GM06990 (cell line): Measurements from ENCODE around the gene FAM120B.

ENCODE experiments used
- DNase-seq: peaks from one replicate; pipeline ENCODE4 v3.0.0-alpha.2; 2011; ENCODE audit not compliant: insufficient read length; ENCODE audit errors: extremely low read depth
- H3K27me3 ChIP-seq: replicated peaks from 2 replicates; pipeline ENCODE4 v1.6.0; 2011; ENCODE audit warnings: low read length; ENCODE audit not compliant: control insufficient read depth, insufficient read depth
- H3K36me3 ChIP-seq: 2 replicates; pipeline ENCODE4 v1.5.1; 2011; ENCODE audit warnings: low read length; ENCODE audit not compliant: control insufficient read depth, insufficient read depth
- H3K4me3 ChIP-seq: replicated peaks from 2 replicates; pipeline ENCODE4 v1.5.1; 2011; ENCODE audit warnings: low read depth, mild to moderate bottlenecking, control low read depth, low read length
- TF ChIP-seq, protein P1 (sequence below): IDR thresholded peaks from 2 replicates; pipeline ENCODE4 v1.5.1; 2011; ENCODE audit warnings: low read length, control low read depth, mild to moderate bottlenecking, inconsistent platforms; ENCODE audit not compliant: insufficient read depth, poor library complexity, severe bottlenecking

FAM120B gene

DNA sequence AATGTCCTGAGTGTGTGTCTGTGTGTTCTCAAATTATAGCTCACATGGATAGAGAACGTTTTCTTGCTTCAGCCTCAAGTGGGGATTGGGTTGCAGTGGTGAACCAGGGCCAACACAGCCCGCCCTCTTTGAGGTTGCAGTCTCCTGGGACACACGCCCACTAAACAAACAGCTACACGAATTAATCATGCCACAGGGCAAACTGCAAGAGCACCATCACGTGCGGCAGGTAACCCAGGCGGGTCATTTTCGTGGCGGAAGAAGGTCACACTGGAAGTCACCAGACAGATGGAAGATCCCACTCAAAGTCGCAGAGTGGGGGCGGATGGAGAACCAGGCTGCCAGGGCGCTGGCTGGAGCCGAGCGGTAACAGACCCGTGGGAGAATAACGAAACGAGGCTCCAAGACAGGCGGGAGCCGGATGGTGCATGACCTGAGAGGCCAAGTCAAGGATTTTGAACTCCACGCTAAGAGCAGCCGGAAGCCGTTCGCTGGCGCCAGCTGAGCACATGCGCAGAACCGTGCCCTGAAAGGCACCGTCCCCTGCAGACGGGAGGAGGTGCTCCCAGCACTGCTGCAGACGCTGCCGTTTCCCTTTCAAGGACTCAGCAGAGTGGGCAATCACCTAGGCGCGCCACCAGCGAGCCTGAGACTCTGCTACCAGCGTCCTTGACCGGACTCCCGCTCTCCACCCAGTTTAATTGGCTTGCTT lies 26.4 kb upstream of the FAM120B start:
- Histone ChIP-seq H3K27me3 (no peaks in the 10 kb centered on the region), H3K36me3 (no peaks in the 10 kb centered on the region), H3K4me3 (no peak overlapping the region)
- DNase-seq, result peak; percentile 81
- TF ChIP-seq, protein P1, sequence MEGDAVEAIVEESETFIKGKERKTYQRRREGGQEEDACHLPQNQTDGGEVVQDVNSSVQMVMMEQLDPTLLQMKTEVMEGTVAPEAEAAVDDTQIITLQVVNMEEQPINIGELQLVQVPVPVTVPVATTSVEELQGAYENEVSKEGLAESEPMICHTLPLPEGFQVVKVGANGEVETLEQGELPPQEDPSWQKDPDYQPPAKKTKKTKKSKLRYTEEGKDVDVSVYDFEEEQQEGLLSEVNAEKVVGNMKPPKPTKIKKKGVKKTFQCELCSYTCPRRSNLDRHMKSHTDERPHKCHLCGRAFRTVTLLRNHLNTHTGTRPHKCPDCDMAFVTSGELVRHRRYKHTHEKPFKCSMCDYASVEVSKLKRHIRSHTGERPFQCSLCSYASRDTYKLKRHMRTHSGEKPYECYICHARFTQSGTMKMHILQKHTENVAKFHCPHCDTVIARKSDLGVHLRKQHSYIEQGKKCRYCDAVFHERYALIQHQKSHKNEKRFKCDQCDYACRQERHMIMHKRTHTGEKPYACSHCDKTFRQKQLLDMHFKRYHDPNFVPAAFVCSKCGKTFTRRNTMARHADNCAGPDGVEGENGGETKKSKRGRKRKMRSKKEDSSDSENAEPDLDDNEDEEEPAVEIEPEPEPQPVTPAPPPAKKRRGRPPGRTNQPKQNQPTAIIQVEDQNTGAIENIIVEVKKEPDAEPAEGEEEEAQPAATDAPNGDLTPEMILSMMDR, result no peak

DNA sequence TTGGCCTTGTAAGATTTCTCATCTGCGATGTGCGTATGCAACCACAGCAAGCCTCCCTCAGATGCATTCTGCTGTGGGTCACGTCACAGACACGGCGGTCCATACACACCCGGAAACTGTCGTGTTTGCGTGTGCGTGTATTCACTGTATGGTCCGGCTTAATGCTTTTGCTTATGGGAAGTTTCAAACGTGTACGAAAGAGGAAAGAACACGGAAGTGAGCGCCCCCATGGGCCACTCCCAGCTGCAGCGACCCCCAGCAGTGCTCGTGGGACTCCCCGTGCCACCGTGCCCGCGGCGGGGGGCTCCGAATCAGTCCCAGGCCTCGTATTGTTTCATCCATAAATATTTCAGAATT lies 25.9 kb upstream of the FAM120B start:
- Histone ChIP-seq H3K4me3 (no peak overlapping the region), H3K27me3 (no peaks in the 10 kb centered on the region), H3K36me3 (no peaks in the 10 kb centered on the region)
- TF ChIP-seq, protein P1, result no peak
- DNase-seq, result no peak

DNA sequence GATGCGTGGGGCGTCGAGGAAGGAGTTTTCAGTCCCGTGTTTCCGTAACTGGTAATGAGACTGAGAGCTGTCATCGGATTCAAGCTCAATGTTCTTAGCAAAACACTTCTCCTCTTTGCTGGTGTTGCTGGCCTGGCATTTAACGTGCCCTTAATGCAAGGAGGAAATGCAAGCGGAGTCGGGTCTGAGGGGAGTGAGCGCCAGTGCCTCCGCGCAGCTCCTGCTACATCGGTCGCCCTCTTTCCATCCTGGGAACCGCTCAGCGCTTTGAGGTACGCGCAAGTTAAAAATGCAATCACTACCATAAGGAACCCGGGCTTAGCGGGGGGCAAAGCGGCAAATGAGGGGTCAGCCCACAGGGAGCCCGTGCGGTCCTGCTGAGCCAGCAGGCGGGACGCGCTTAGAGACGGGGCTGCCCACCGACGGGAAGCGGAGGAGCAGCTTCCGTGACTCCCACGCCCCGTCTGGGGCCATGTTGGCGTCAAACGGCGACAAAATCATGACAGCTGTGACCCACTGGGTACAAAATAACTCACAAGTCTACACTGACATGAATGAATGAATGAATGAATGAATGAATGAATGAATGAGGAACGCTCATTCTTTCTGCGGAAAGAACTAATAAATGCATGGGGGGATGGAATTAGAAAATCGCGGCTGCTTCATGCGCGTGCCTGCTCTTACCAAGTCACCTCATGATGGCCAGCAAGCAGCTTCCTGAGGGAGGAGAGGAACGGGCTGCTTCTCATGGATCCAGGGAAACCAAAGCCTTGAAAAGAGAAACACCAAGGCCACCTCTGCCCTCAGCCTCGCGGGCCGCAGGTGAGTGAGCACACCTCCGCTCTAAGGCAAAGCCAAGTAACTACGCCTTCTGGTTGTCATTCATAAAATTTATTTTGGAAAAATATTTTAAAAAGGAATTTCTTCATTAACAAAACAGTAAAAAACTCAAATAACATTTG lies 24.9 kb upstream of the FAM120B start:
- no peak overlapping the region for H3K4me3 ChIP-seq
- H3K27me3 ChIP-seq, result no peaks in the 10 kb centered on the region
- no peak for DNase-seq
- H3K36me3 ChIP-seq, result no peaks in the 10 kb centered on the region
- TF ChIP-seq, protein P1, result no peak

DNA sequence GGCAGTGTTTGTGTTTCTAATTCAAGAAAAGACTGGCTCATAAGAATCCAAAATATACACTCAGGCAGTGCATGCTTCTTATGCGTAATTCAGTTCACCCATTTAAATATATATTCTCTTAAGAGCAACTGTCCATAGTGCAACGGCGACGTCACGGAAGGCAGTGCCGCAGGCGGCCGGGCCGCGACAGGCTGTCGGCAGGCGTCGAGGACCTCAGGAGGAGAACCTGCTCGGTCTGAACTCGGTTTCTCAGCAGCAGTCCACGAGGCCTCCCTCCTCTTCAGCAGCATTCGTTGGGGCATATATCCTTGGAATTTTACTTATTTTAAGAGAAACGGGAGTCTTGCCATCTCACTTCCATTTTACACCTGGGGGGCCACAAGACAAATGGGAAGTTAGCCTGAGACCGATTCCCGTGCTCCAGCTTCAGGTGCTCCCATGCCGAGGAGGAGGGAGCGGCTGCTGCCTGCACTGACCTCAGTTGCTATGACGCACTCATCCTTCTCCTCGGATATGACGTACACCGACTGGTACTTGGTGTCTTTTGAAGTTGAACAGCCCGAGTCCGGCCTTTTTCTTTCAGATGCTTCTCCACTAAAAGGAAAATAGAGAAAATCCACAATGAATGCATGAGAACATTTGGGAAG lies 23.9 kb upstream of the FAM120B start:
- no peaks in the 10 kb centered on the region for H3K36me3 ChIP-seq
- no peak overlapping the region for H3K4me3 ChIP-seq
- no peak for DNase-seq
- no peaks in the 10 kb centered on the region for H3K27me3 ChIP-seq
- TF ChIP-seq, protein P1, result no peak

DNA sequence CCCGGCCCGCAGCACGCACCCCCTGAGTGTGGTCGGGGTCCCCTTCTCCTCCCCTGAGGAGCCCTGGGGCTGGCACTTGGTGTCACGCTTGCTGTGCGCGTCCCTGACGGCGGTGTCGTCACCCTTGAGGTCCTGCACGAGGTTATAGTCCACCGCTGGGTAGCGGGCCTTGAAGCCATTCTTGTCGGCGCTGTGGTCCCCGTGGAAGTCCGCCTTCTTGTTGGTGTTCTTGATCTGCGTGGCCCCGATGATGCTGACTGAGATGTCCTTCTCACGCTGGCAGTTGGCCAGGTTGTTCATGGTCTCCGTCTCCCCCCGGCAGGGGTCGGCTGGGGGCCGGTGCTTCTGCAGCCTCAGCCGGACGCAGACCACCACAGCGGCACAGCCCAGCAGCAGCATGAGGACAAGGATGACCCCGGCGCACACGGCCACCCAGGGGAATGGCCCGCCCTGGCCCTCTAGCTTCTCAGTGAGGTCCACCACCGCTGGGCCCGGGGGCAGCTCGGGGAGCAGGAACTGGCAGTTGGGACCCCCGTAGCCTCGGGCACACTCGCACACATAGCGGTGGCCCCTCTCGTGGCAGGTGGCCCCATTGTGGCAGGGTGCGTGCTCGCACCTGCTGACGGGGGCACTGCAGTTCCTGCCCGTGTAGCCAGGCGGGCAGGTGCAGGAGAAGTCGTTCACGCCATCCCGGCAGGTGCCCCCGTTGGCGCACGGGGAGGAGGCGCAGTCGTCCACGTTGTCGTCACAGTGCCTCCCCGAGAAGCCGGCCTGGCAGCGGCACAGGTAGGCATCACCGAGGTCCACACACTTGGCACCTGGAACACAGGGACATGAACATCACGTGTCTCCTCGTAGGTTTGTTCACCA lies 23.1 kb upstream of the FAM120B start:
- no peak for DNase-seq
- Histone ChIP-seq H3K36me3 (no peaks in the 10 kb centered on the region), H3K27me3 (no peaks in the 10 kb centered on the region), H3K4me3 (no peak overlapping the region)
- TF ChIP-seq, protein P1, result no peak
